ENCODE data around the gene LRRIQ1. TPM values are rescaled to one million over a fixed set of nuclear protein-coding genes. Genes with fewer than 3 reads are reported as not detected.
"Not testable (repeated sequence)": the region's sequence is repeated elsewhere in the genome, so short reads cannot be mapped to it uniquely, and the experiment has no call there.

LRRIQ1 gene
- total and polyA plus RNA-seq, 2 donors (not counting 1 experiment from before 2014, with no cell fraction given) = not detected

GRCh38 chr12:85206543-85206942 is 170.4 kb downstream of the LRRIQ1 start:
- no peak overlapping the region for H2AFZ ChIP-seq (ENCODE audit: insufficient read depth, low read depth, low read length, poor library complexity, severe bottlenecking)
- Mint-ChIP-seq H3K4me3 (no peak overlapping the region), H3K9me3 (ENCODE audit: insufficient read depth) (peaks cover 7% of the 10 kb centered on the region), H3K27me3 (no peaks in the 10 kb centered on the region), H3K27ac (no peak overlapping the region), H3K4me1 (no peaks in the 10 kb centered on the region)
- peaks cover 0 to 8% (median 0%) of the 10 kb centered on the region in 3 donors for H3K9me3 ChIP-seq (ENCODE audit: control extremely low read depth in 1 of 3, control insufficient read depth in 2 of 3, insufficient read depth in 1 of 3, low read length in 2 of 3)
- no peak overlapping the region for H3K4me2 ChIP-seq (replicated peaks; ENCODE audit: low read depth, low read length, poor library complexity, severe bottlenecking)
- ChIA-PET POLR2A (no interaction called here), CTCF (no interaction called here)
- no peaks in the 10 kb centered on the region for H3K4me1 ChIP-seq (ENCODE audit: control insufficient read depth in 2 of 2, insufficient read depth in 2 of 2, low read length in 2 of 2)
- H4K20me1 ChIP-seq (ENCODE audit: control insufficient read depth, insufficient read depth, low read length, poor library complexity, severe bottlenecking) = no peaks in the 10 kb centered on the region
- H3K36me3 ChIP-seq (replicated peaks in 1 of 2; ENCODE audit: control extremely low read depth in 1 of 2, control insufficient read depth in 1 of 2, extremely low read depth in 1 of 2, insufficient read depth in 2 of 2, low read length in 1 of 2) = no peaks in the 10 kb centered on the region
- no peak overlapping the region for H3K4me3 ChIP-seq (ENCODE audit: control extremely low read depth in 1 of 5, extremely low read depth in 1 of 5, insufficient read depth in 1 of 5, low read depth in 2 of 5, low read length in 4 of 5)
- intact Hi-C loops (cut with micrococcal nuclease) = no loop called here
- no peak overlapping the region for H3K9ac ChIP-seq (ENCODE audit: low read length)
- no peaks in the 10 kb centered on the region for H3K79me2 ChIP-seq (ENCODE audit: control insufficient read depth, insufficient read depth, low read length)
- ATAC-seq (ENCODE audit: low read depth) = no peak
- TF ChIP-seq EZH2 (IDR thresholded peaks at IDR 0.05; ENCODE audit: borderline replicate concordance, insufficient read depth, low read depth, low read length, poor library complexity, severe bottlenecking) = no peak
- DNase-seq = no peak
- no peaks in the 10 kb centered on the region for H3K27me3 ChIP-seq (replicated peaks in 1 of 4; ENCODE audit: control extremely low read depth in 1 of 4, control insufficient read depth in 3 of 4, insufficient read depth in 4 of 4, low read length in 3 of 4)
- 97% methylated on average over 4 of the region's 4 CpGs for WGBS (ENCODE audit: insufficient coverage)
- H3K27ac ChIP-seq (ENCODE audit: low read length in 2 of 2) = no peak overlapping the region

GRCh38 chr12:85224339-85224738 is 188.2 kb downstream of the LRRIQ1 start:
- H3K36me3 ChIP-seq (replicated peaks in 1 of 2; ENCODE audit: control extremely low read depth in 1 of 2, control insufficient read depth in 1 of 2, extremely low read depth in 1 of 2, insufficient read depth in 2 of 2, low read length in 1 of 2); H3K27ac ChIP-seq (ENCODE audit: low read length in 2 of 2); H3K79me2 ChIP-seq (ENCODE audit: control insufficient read depth, insufficient read depth, low read length); H3K4me3 Mint-ChIP-seq; CTCF ChIA-PET; H3K27ac Mint-ChIP-seq; intact Hi-C loops (cut with micrococcal nuclease); H3K9ac ChIP-seq (ENCODE audit: low read length); H3K27me3 ChIP-seq (replicated peaks in 1 of 4; ENCODE audit: control extremely low read depth in 1 of 4, control insufficient read depth in 3 of 4, insufficient read depth in 4 of 4, low read length in 3 of 4); H4K20me1 ChIP-seq (ENCODE audit: control insufficient read depth, insufficient read depth, low read length, poor library complexity, severe bottlenecking); H3K4me2 ChIP-seq (replicated peaks; ENCODE audit: low read depth, low read length, poor library complexity, severe bottlenecking); POLR2A ChIA-PET; H3K4me1 ChIP-seq (ENCODE audit: control insufficient read depth in 2 of 2, insufficient read depth in 2 of 2, low read length in 2 of 2); ATAC-seq (ENCODE audit: low read depth); H3K4me1 Mint-ChIP-seq; H3K9me3 Mint-ChIP-seq (ENCODE audit: insufficient read depth); H3K9me3 ChIP-seq (ENCODE audit: control extremely low read depth in 1 of 3, control insufficient read depth in 2 of 3, insufficient read depth in 1 of 3, low read length in 2 of 3); DNase-seq; H3K4me3 ChIP-seq (ENCODE audit: control extremely low read depth in 1 of 5, extremely low read depth in 1 of 5, insufficient read depth in 1 of 5, low read depth in 2 of 5, low read length in 4 of 5); H2AFZ ChIP-seq (ENCODE audit: insufficient read depth, low read depth, low read length, poor library complexity, severe bottlenecking); H3K27me3 Mint-ChIP-seq: not testable (repeated sequence)
- no CpG with 5 or more reads among the region's 1 CpG for WGBS (ENCODE audit: insufficient coverage)
